Esophagus muscularis mucosa (tissue), 4 donors: ENCODE data around the gene GABRR1. TPM values are rescaled to one million over a fixed set of nuclear protein-coding genes. Genes with fewer than 3 reads are reported as not detected.

Source experiments
- DNase-seq: peaks from one replicate; pipeline ENCODE4 v3.0.0-alpha.2; 2017; ENCODE audit errors: extremely low spot score
- H3K27ac ChIP-seq, 4 donors: fragments of 200-600 bp; sonication (generic); replicated peaks in 1 of 4; 1 replicate in 3 of 4; 2 replicates in 1 of 4; pipeline ENCODE4 v1.5.1; 2016 to 2019; ENCODE audit warnings: mild to moderate bottlenecking in 1 of 4
- H3K27me3 ChIP-seq, 4 donors: fragments of 200-600 bp; sonication (generic); one replicate each; pipeline versions ENCODE4 v1.5.1 to v1.6.0; 2016 to 2019
- H3K36me3 ChIP-seq, 4 donors: fragments of 200-600 bp; sonication (generic); one replicate each; pipeline ENCODE4 v1.5.1; 2016 to 2019
- H3K4me1 ChIP-seq, 4 donors: fragments of 200-600 bp; sonication (generic); one replicate each; pipeline ENCODE4 v1.5.1; 2016 to 2019
- H3K4me3 ChIP-seq, 4 donors: fragments of 200-600 bp; sonication (generic); 1 replicate in 2 of 4; 2 replicates in 2 of 4; pipeline ENCODE4 v1.5.1; 2016 to 2019; ENCODE audit warnings: mild to moderate bottlenecking in 4 of 4, moderate library complexity in 1 of 4
- H3K9me3 ChIP-seq, 4 donors: fragments of 200-600 bp; sonication (generic); 1 replicate in 3 of 4; 2 replicates in 1 of 4; pipeline ENCODE4 v1.5.1; 2016 to 2019
- EP300 ChIP-seq: sonication (generic); formaldehyde crosslinking; IDR thresholded peaks from one replicate; pipeline ENCODE4 v1.6.1; 2017; ENCODE audit warnings: antibody characterized with exemption
- POLR2A ChIP-seq: fragments of 450-650 bp; IDR thresholded peaks from one replicate; pipeline ENCODE4 v1.6.1; 2017; ENCODE audit warnings: antibody characterized with exemption, moderate library complexity, mild to moderate bottlenecking, low read depth
- POLR2AphosphoS5 ChIP-seq, 2 donors: sonication (generic); formaldehyde crosslinking; IDR thresholded peaks; one replicate each; pipeline ENCODE4 v1.6.1; 2017; ENCODE audit warnings: antibody characterized with exemption in 2 of 2
- WGBS: methylation state at CpG from one replicate; pipeline ENCODE4 v1.1.5; 2018; 5-methylcytosine and 5-hydroxymethylcytosine counted together
- intact Hi-C: fragments of 100-400 bp; cut with DNase I; formaldehyde crosslinking; loops from one replicate; pipeline ENCODE4 v1.15.1; 2023
- total RNA-seq, 4 donors: library from RNA; depleted of rRNA; stranded (reverse); fragments of >200 nt; gene quantifications; one replicate each; pipeline versions ENCODE4 v1.1.0 to v1.2.1, GENCODE V29; 2016
- TF ChIP-seq, protein P1 (sequence below), 3 experiments: fragments of 200-600 bp in 2 of 3; fragments of 450-650 bp in 1 of 3; sonication (generic) in 2 of 3; IDR thresholded peaks; one replicate each; pipeline ENCODE4 v1.5.1; 2017 to 2019; ENCODE audit warnings: antibody characterized with exemption in 3 of 3, mild to moderate bottlenecking in 2 of 3, moderate library complexity in 1 of 3

GABRR1 gene
- total RNA-seq, 4 donors from 2014 or later = 0.13 TPM; not detected in 3

DNA sequence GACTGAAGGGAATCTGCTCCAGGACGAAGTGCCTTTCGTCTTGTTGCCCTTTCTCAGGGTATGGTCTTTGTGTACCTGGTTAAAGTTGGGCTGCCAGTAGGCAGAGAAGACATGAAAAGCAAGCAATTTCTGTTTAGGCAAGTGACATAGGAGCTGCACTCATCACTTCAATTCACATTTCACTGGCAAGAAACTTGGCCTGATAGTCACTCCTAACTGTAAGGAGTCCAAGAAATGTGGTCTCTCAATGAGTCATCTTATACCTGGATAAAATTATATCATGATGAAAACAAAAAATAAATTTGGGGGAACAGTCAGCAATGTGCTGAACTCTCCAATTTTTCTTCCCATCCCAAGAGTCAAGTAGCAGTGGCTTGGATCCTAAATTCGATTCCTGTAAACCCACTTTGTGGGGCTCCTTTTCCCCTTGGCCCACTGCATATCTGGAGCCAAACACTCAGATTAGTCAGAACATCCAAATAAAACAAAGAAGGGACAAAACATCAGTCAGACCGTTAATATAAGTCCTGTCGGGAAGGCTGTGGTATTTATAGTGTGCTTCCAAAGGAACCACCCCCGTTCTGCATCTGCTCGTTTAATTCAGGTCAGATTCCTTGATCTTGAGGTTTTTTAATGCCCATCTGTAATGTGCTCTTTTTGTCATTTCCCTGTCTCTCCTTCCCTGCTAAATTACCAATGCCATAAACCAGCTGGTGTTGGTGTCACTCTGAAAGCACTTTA is 5.0 kb upstream of the GABRR1 start:
- no peak for DNase-seq
- Histone ChIP-seq H3K4me1 (peaks cover 2 to 16% (median 13%) of the 10 kb centered on the region in 4 donors), H3K36me3 (no peaks in the 10 kb centered on the region), H3K9me3 (no peaks in the 10 kb centered on the region), H3K27ac (peak overlapping the region in 2 of 4 donors; percentile 40 to 67), H3K27me3 (no peaks in the 10 kb centered on the region), H3K4me3 (no peak overlapping the region)
- intact Hi-C loops = no loop called here
- TF ChIP-seq, protein P1, sequence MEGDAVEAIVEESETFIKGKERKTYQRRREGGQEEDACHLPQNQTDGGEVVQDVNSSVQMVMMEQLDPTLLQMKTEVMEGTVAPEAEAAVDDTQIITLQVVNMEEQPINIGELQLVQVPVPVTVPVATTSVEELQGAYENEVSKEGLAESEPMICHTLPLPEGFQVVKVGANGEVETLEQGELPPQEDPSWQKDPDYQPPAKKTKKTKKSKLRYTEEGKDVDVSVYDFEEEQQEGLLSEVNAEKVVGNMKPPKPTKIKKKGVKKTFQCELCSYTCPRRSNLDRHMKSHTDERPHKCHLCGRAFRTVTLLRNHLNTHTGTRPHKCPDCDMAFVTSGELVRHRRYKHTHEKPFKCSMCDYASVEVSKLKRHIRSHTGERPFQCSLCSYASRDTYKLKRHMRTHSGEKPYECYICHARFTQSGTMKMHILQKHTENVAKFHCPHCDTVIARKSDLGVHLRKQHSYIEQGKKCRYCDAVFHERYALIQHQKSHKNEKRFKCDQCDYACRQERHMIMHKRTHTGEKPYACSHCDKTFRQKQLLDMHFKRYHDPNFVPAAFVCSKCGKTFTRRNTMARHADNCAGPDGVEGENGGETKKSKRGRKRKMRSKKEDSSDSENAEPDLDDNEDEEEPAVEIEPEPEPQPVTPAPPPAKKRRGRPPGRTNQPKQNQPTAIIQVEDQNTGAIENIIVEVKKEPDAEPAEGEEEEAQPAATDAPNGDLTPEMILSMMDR (IDR thresholded peaks at IDR 0.05) = no peak
- TF ChIP-seq EP300 (peak; percentile 35), POLR2AphosphoS5 (IDR thresholded peaks at IDR 0.05) (peak in 1 of 2 donors; percentile 12), POLR2A (no peak)
- 27% methylated on average over 7 of the region's 7 CpGs for WGBS

DNA sequence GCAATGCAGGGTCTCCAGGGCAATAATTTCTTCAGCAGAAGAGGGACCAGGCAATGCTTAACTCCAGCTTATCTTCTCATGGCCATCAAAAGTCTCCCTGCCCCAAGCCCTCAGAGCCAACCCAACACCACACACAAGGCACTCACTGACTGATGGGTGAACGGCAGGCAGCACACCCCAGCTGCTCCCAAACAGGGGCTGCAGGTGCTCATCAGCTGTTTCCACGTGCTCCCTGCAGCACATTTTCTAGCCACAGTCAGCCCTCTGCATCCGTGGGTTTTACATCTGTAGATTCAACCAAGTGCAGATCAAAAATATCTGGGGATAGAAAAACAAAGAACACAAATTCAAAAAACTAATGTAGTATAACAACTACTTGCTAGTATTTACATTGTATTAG is 4.0 kb upstream of the GABRR1 start:
- Histone ChIP-seq H3K9me3 (no peaks in the 10 kb centered on the region), H3K4me3 (no peak overlapping the region), H3K27ac (no peak overlapping the region), H3K27me3 (no peaks in the 10 kb centered on the region), H3K4me1 (peaks cover 4 to 16% (median 13%) of the 10 kb centered on the region in 4 donors), H3K36me3 (no peaks in the 10 kb centered on the region)
- DNase-seq = peak; percentile 26
- 76% methylated on average over 3 of the region's 3 CpGs for WGBS
- intact Hi-C loops = no loop called here
- TF ChIP-seq, protein P1 (IDR thresholded peaks at IDR 0.05) = no peak
- TF ChIP-seq POLR2A (no peak), EP300 (no peak), POLR2AphosphoS5 (IDR thresholded peaks at IDR 0.05) (no peak)

DNA sequence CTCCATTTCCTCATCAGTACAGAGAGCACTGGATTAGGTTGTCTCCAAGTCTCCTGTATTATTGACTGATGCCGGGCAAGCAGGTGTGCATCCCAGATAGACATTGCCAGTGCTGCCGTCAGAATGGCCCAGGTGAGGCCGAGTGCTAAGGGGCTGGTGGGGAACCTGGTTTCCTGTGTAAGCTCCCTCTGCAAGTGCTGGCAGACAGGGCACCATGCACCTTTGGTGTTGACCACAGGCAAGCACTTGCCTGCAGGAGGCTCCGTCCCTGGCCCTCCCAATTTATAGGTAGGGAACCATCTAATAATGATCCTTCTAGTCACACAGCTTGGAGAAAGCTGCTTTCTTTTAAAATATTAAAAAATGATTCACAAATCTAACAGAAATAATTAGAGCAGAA is 747 bp downstream of the GABRR1 start:
- Histone ChIP-seq H3K4me1 (peaks cover 0 to 4% (median under 1%) of the 10 kb centered on the region in 4 donors), H3K27me3 (no peaks in the 10 kb centered on the region), H3K36me3 (no peaks in the 10 kb centered on the region), H3K9me3 (no peaks in the 10 kb centered on the region), H3K4me3 (no peak overlapping the region), H3K27ac (no peak overlapping the region)
- TF ChIP-seq, protein P1 (IDR thresholded peaks at IDR 0.05) = no peak
- DNase-seq = no peak
- intact Hi-C loops = no loop called here
- 76% methylated on average over 4 of the region's 4 CpGs for WGBS

DNA sequence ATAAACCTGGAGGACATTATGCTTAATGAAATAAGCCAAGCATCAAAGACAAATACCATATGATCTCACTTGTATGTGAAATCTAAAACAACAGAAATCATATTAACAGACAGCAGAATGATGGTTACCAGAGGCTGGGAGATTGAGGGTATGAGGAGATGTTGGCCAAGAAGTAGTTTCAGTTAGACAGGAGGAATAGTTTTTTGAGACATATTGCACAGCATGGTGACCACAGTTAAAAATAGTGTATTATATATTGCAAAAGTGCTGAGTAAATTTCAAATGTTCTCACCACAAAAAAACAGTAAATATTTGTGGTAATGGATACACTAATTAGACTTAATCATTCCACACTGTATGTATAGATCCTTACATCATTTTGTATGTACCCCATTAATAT is 1.8 kb downstream of the GABRR1 start:
- Histone ChIP-seq H3K4me3 (no peak overlapping the region), H3K27me3 (no peaks in the 10 kb centered on the region), H3K4me1 (peaks cover 0 to 4% (median 0%) of the 10 kb centered on the region in 4 donors), H3K27ac (no peak overlapping the region), H3K9me3 (no peaks in the 10 kb centered on the region), H3K36me3 (no peaks in the 10 kb centered on the region)
- intact Hi-C loops = no loop called here
- DNase-seq = no peak
- TF ChIP-seq POLR2AphosphoS5 (IDR thresholded peaks at IDR 0.05) = no peak
- no peak for TF ChIP-seq EP300
- TF ChIP-seq, protein P1 (IDR thresholded peaks at IDR 0.05) = no peak
- TF ChIP-seq POLR2A = no peak

DNA sequence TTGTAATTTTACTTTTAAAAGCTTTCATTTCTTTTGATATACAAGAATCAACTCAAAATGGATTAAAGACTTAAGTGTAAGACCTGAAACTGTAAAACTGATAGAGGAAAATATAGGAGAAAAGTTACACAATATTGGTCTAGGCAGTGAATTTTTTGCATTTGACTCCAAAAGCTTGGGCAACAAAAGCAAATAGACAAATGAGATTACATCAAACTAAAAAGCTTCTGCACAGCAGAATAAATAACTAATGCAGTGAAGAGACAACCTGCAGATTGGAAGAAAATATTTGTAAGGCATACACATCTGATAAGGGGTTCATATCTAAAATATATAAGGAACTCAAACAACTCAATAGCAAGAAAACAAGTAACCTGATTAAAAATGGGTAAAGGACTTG is 3.0 kb downstream of the GABRR1 start:
- Histone ChIP-seq H3K9me3 (no peaks in the 10 kb centered on the region), H3K27ac (no peak overlapping the region), H3K27me3 (no peaks in the 10 kb centered on the region), H3K4me1 (peaks cover 0 to 4% (median 0%) of the 10 kb centered on the region in 4 donors), H3K4me3 (no peak overlapping the region), H3K36me3 (no peaks in the 10 kb centered on the region)
- TF ChIP-seq EP300 = no peak
- TF ChIP-seq POLR2AphosphoS5 (IDR thresholded peaks at IDR 0.05) = no peak
- TF ChIP-seq, protein P1 (IDR thresholded peaks at IDR 0.05) = no peak
- no peak for TF ChIP-seq POLR2A
- intact Hi-C loops = no loop called here
- no peak for DNase-seq
